ENCODE results near the gene GGNBP2.

GGNBP2 gene

GRCh38 chr17:36500745-36501225, 43.9 kb upstream of the GGNBP2 start:
- TF ChIP-seq CTCF (IDR thresholded peaks at IDR 0.05; ENCODE audit: low read depth, low read length, missing control alignments) = no peak
- no peak overlapping the region for H3K4me3 ChIP-seq (replicated peaks; ENCODE audit: low read depth, low read length)
- no peak for DNase-seq (ENCODE audit: extremely low read depth, low read depth)

- no peak for TF ChIP-seq CTCF (IDR thresholded peaks at IDR 0.05; ENCODE audit: low read depth, low read length, missing control alignments)
- no peak overlapping the region for H3K4me3 ChIP-seq (replicated peaks; ENCODE audit: low read depth, low read length)
- no peak for DNase-seq (ENCODE audit: extremely low read depth, low read depth)
Observed at GRCh38 chr17:36501351-36501750, 43.4 kb upstream of the GGNBP2 start.

GRCh38 chr17:36501963-36502362, 42.8 kb upstream of the GGNBP2 start:
- TF ChIP-seq CTCF (IDR thresholded peaks at IDR 0.05; ENCODE audit: low read depth, low read length, missing control alignments) = no peak
- no peak overlapping the region for H3K4me3 ChIP-seq (replicated peaks; ENCODE audit: low read depth, low read length)
- DNase-seq (ENCODE audit: extremely low read depth, low read depth) = no peak

- DNase-seq (ENCODE audit: extremely low read depth, low read depth) = no peak
- H3K4me3 ChIP-seq (replicated peaks; ENCODE audit: low read depth, low read length) = no peak overlapping the region
- no peak for TF ChIP-seq CTCF (IDR thresholded peaks at IDR 0.05; ENCODE audit: low read depth, low read length, missing control alignments)
Observed at GRCh38 chr17:36503456-36504155, 41.1 kb upstream of the GGNBP2 start.

GRCh38 chr17:36504156-36504545, 40.6 kb upstream of the GGNBP2 start:
- no peak for DNase-seq (ENCODE audit: extremely low read depth, low read depth)
- H3K4me3 ChIP-seq (replicated peaks; ENCODE audit: low read depth, low read length) = no peak overlapping the region
- no peak for TF ChIP-seq CTCF (IDR thresholded peaks at IDR 0.05; ENCODE audit: low read depth, low read length, missing control alignments)

GRCh38 chr17:36505171-36505570, 39.5 kb upstream of the GGNBP2 start:
- no peak for DNase-seq (ENCODE audit: extremely low read depth, low read depth)
- no peak overlapping the region for H3K4me3 ChIP-seq (replicated peaks; ENCODE audit: low read depth, low read length)
- no peak for TF ChIP-seq CTCF (IDR thresholded peaks at IDR 0.05; ENCODE audit: low read depth, low read length, missing control alignments)
